Cardiac fibroblast (primary cell): ENCODE measurements around the gene CYSTM1.

Source experiments
- DNase-seq, 2 donors: peaks; one replicate each; pipeline versions ENCODE4 v3.0.0 to v3.0.0-alpha.2; 2010; ENCODE audit warnings: low read depth in 2 of 2
- H3K4me3 ChIP-seq, 2 donors: replicated peaks in 1 of 2; 1 replicate in 1 of 2; 2 replicates in 1 of 2; pipeline ENCODE4 v1.5.1; 2011; ENCODE audit warnings: low read depth in 2 of 2, low read length in 2 of 2, mild to moderate bottlenecking in 2 of 2, moderate library complexity in 1 of 2
- TF ChIP-seq, protein P1 (sequence below): IDR thresholded peaks from one replicate; pipeline ENCODE4 v1.5.1; 2011; ENCODE audit warnings: low read depth, mild to moderate bottlenecking, low read length, inconsistent platforms

CYSTM1 gene

DNA sequence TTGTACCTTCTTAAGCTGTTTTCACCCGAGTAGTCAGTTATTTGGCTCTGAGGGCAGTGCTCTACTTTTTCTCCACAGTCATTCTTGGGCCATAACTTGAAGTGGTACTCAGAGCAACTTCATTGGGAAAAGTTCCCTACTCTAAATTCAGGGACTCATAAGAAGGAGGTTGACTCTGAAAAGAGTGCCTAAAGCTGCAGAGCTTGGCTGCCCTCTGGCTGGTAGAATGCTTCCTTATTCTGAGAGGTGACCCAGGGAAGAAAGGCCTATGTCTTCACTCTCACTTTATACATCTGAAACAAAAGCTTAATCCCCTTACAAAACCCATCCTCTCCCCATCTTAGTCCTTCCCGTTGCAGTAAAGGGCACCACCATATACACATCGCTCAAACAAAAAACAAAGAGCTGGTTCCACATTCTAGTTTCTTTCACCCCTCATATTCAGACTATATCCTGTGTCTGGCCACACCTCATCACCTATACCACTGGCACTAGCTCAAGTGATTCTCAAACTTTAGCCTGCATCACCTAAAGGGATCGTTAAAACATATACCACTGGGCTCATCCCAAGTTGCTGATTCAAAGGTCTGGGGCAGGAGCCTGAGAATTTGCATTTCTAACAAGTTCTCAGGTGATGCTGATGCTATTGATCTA, 41.3 kb upstream of the CYSTM1 start:
- no peak for DNase-seq
- H3K4me3 ChIP-seq = no peak overlapping the region
- TF ChIP-seq, protein P1, sequence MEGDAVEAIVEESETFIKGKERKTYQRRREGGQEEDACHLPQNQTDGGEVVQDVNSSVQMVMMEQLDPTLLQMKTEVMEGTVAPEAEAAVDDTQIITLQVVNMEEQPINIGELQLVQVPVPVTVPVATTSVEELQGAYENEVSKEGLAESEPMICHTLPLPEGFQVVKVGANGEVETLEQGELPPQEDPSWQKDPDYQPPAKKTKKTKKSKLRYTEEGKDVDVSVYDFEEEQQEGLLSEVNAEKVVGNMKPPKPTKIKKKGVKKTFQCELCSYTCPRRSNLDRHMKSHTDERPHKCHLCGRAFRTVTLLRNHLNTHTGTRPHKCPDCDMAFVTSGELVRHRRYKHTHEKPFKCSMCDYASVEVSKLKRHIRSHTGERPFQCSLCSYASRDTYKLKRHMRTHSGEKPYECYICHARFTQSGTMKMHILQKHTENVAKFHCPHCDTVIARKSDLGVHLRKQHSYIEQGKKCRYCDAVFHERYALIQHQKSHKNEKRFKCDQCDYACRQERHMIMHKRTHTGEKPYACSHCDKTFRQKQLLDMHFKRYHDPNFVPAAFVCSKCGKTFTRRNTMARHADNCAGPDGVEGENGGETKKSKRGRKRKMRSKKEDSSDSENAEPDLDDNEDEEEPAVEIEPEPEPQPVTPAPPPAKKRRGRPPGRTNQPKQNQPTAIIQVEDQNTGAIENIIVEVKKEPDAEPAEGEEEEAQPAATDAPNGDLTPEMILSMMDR = no peak

DNA sequence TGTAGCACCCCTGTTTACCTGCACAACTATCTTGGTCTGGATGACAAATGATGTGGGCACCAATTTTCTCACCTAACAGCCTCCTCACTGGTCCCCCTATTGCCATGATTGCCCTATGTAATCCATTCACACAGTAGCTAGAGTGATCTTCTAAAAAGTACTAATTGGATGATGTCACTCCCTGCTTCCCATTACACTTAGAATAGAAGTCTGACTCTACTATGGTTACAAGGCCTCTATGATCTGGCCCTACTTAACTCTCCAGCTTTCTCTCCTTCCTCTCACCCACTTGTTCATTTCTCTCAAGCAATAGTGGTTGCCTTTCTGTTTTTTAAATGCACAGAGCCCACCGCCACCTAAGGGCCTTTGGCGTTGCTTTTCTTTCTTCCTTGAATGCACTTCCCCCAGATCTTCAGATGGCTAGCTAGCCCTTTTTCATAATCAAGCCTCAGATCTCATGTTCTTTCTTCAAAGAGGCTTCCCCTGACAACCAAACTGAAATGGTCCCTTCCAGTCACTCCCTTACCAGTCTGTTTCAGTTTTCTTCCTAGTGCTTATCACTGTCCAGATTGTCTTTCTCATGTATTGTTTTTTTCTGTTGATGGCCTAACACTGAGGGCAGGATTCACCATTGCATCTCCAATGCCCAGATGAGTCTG, 40.6 kb upstream of the CYSTM1 start:
- H3K4me3 ChIP-seq = no peak overlapping the region
- DNase-seq = no peak

DNA sequence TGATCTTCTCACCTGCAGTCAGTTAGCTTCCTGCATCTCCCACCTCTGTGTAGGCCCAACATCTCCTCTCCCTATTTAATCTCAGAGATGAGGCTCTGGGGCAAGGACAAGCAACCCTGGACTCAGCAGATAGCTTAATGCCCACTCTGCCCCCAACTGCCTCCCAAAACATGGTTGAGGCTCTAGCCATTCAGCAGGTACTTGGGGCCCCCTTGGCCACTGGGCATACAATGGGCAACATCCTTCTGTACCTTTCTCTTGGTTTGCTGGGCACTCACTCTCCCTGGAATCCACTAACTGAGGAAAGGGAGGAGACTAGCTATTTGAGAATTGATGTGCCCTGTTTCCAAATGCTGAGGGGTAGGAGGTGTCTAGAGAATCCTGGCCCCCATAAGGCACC, 39.9 kb upstream of the CYSTM1 start:
- no peak for DNase-seq
- no peak overlapping the region for H3K4me3 ChIP-seq
- TF ChIP-seq, protein P1 = no peak

More for the DNA sequence above, 40.6 kb upstream of the CYSTM1 start:
- TF ChIP-seq, protein P1 = no peak

DNA sequence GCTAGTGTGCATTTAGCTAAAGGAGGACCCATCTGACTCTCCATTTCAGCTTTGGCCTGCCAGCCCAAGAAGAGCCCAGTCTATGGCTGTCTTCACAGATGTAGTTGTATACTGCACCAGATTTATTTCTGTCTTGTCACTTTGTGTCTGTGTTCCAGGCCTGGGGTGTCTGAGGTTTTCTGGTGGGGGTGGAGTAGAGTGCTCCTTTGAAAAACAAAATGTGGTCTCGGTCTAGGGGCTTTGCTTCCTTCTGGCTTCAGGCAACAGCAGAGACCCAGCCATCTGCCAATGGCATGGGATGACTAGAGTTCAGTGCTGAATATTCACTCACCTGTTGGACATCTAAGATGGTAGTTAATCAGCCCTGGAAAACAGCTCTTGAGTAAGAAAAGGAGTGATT, 38.4 kb upstream of the CYSTM1 start:
- TF ChIP-seq, protein P1 = no peak
- no peak overlapping the region for H3K4me3 ChIP-seq
- DNase-seq = no peak

DNA sequence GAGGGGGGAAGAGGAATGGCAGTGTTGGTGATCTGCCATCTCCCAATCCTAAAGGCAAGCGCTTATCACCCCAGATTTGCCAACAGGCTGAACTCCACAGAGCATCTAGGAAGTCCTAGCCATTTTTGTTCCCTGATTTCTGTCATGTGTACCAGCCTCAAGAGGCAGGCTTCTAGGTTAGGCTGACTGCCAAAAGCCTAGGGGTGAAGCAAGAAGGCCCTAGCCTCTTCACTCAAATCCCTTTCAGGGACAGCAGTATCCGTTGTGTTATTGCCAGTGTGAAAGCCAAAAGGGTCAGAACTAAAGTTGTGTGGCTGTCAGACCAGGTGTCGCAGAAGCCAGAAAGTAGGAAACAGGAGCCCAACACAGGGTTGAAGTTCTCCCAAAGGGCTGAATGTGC, 34.6 kb upstream of the CYSTM1 start:
- H3K4me3 ChIP-seq = no peak overlapping the region
- peak in 1 of 2 donors; percentile 31 for DNase-seq
- TF ChIP-seq, protein P1 = no peak

DNA sequence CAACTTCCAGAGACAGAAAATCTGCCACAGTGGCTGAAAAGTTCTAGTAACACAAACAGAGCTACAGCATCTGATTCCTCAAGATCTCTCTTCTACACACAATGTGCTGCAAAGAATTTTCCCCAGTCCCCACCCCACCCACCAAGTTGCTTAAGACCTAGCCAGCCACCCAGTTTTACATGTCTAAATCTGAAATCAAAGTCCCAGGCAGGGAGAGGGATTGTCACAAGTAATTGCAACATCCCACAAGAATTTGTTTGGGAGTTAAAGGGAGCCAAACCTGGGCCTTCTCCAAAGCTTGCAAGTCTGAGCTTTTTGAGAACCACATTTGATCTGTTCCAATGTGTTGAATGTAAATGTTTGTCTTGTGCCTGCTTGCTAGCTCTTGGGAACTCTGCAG, 33.7 kb upstream of the CYSTM1 start:
- no peak overlapping the region for H3K4me3 ChIP-seq
- TF ChIP-seq, protein P1 = no peak
- peak; percentile 36 to 62 for DNase-seq
